HG03103 (cell line): ENCODE results near the gene TXNDC17.
"Not testable (repeated sequence)": the region's sequence is repeated elsewhere in the genome, so short reads cannot be mapped to it uniquely, and the experiment has no call there.

Experiments used
- ATAC-seq: cut with Tn5 transposase; IDR thresholded peaks from one replicate; pipeline ENCODE4 v1.9.1; 2021; ENCODE audit warnings: low read depth; ENCODE audit not compliant: unreplicated experiment

TXNDC17 gene

GRCh38 chr17:6660101-6660500 lies 19.2 kb downstream of the TXNDC17 start:
- no peak for ATAC-seq

- ATAC-seq = peak; percentile 63
Observed at GRCh38 chr17:6660805-6661463, 20.1 kb downstream of the TXNDC17 start.

DNA sequence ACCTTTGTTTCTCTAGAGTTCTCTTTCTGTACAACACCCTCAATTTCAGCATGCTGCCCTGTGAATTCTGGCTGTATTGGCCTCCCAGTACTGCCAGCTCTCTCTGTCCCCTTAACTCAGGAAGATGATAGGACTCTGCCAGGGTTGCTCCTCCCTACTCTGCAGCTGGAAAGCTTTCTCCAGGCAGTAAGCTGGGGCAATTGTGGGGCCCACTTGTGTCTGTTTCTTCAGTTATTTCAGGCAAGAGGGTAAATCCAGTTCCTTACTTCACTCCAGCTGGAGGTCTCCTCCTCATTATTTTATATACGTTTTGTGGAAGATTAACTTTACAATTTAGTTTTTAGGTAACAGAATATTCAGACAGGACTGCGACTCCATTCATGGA lies 20.6 kb downstream of the TXNDC17 start:
- no peak for ATAC-seq

DNA sequence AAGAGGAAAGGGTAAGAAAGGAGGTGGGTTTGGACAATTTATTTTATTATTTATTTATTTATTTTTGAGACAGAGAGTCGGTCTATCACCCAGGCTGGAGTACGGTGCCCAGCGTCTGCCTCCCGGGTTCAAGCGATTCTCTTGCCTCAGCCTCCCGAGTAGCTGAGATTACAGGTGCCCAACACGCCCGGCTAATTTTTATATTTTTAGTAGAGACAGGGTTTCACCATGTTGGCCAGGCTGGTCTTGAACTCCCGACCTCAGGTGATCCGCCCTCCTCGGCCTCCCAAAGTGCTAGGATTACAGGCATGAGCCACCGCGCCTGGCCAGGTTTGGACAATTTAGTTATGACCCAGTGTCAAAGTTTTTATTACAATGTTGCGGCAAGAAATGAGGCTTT lies 22.3 kb downstream of the TXNDC17 start:
- not testable (repeated sequence) for ATAC-seq

DNA sequence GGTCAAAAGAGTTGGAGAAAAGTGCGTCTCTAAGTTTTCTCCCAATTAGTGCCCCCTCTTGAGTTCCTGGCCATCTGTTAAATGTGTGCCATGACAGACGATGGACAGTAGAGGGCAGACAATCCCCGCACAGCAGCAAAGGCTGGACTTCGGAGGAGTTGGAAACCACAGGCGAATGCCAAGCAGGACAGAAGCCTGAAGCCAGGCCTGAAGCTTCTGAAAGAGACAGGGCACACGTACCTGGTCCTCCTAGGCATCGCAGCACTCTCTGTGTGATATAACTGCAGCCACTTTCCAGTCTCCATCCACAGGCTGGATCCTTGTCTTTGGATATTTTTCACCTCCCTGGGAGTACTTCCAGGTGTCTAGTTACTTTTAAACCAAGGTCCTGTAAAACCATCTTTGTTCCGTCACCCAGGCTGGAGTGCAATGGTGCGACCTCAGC lies 25.2 kb downstream of the TXNDC17 start:
- ATAC-seq = no peak

DNA sequence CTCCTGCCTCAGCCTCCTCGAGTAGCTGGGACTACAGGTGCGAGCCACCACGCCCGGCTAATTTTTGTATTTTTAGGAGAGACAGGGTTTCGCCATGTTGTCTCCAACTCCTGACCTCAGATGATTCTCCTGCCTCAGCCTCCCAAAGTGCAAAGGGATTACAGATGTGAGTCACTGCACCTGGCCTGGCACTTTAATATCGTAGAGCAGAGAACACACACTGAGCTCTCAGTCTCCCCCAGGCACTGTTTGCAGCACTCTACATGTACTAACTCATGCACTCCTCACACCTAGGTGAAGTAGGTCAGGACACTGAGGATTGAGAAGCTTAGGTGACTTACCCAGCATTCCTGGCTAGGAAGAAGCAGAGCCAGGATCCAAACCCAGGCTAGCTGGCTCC lies 25.7 kb downstream of the TXNDC17 start:
- ATAC-seq = no peak

- no peak for ATAC-seq
Observed at GRCh38 chr17:6667516-6667915, 26.7 kb downstream of the TXNDC17 start.

DNA sequence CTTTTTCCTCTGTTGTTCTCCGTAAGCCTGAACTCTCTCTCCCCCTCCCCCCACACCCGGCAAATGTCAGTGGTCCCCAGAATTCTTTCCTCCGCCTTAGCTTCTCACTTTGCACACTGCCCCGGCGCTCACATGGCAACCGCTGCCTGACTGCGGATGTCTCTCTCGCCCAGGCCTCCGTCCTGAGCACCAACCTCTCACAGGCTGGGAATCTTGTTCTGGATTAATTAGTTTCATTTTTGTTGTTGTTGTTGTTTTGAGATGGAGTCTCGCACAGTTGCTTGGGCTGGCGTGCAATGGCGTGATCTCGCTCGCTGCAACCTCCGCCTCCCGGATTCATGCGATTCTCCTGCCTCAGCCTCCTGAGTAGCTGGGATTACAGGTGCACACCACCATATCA lies 27.4 kb downstream of the TXNDC17 start:
- ATAC-seq = no peak

- ATAC-seq = no peak
Observed at GRCh38 chr17:6668727-6669425, 28.0 kb downstream of the TXNDC17 start.

- ATAC-seq = no peak
Observed at GRCh38 chr17:6669479-6670212, 28.8 kb downstream of the TXNDC17 start.

DNA sequence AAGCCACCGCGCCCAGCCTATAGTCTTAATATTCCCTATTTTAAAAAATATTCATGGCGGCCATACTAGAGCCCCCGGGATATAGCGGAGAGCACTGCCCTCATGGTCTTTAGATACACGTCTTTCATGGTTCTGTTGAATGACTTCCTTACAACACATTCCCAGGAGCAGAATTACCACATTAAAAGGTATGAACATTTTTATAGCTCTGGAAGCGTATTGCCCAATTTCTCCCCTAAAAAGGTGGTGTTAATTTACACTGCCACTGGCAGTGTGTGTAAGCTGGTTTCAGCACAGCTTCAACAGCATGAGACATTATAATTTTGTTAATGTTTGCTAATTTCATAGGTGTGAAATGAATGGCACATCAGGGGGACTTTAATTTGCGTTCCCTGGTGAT lies 29.7 kb downstream of the TXNDC17 start:
- ATAC-seq = no peak

GRCh38 chr17:6670999-6671398 lies 30.1 kb downstream of the TXNDC17 start:
- ATAC-seq = no peak

DNA sequence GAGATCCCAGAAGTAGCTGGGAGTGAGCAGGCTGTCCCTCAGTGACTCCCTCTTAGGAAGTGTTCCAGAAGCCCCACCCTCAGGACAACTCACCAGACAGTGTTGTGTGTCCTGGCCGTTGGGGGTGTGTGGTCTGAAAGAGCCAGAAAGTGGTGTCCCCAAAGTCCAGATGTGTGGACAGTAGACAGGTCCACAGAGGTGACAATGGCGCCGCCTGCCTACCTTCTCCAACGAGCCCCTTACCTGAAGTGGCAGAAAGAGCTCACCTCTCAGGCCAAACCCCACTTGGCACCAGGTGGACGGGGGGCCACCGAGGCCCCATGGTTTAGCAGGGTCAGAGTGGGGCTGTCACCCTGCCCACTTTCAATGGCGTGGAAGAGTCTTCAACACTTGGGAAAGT lies 30.6 kb downstream of the TXNDC17 start:
- ATAC-seq = no peak

GRCh38 chr17:6674586-6674985 lies 33.7 kb downstream of the TXNDC17 start:
- no peak for ATAC-seq

- ATAC-seq = no peak
Observed at GRCh38 chr17:6675201-6675825, 34.5 kb downstream of the TXNDC17 start.

DNA sequence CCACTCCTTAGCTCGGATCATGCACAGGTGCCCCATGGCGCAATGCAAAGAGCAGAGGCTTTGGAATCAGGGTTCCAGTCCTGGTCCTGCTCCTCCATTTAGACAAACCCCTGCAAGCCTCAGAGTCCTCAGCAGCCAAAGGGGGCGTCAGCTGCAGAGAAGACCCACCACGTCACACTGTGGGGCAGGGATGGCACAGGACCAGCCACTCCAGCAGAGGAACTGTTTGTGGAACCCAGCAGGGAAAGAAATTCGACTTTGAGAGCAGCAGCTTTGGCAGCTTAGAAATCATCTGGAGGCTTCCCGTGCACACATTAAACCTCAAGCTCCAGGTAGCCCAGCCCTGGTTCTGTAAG lies 35.9 kb downstream of the TXNDC17 start:
- ATAC-seq = no peak

DNA sequence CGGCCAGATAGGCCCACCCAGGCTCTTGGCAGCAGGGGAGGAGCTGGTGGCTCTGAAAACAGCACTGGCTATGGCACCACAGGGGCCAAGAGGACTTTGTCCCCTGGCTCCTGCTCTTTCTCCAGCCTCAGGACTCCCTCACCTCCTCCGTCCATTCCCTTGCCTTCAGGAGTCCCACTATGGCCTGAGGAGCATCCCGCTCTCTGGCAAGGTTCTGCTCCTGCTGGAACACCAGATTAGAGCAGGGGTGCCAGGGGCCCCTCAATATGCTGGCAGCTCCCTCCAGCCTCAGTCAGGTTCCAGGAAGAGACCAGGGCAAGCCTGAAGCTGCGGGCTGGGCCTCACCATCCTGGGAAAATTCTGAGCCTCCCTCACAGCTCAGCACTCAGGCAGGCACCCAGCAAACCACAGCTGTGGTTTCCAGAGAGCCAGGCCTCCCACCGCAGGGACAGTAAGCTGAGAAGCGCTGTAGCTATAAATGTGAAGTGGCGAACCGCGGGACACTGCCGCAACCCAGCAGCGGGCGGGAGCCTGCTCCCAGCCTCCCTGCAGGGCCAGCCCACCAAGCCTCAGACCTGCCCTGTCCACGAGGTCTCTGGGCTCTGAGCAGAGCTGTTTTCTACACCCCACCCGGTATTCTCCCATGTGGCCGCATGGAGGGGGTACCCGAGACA lies 36.4 kb downstream of the TXNDC17 start:
- ATAC-seq = no peak

GRCh38 chr17:6677946-6678345 lies 37.1 kb downstream of the TXNDC17 start:
- no peak for ATAC-seq

DNA sequence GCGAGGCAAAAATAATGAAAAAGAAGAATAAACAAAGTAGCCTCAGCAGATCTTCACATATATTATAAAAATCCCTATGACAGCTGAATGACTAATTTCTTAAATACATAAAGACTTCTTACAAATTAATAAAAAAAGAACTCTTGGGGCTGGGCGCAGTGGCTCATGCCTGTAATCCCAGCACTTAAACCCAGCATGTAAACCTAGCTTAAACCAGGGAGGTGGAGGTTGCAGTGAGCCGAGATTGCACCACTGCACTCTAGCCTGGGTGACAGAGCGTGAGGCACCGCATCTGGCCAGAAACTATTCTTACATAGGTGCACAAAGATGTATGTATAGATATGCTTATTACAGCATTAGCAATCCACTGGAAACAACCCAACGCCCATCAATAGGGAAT lies 38.4 kb downstream of the TXNDC17 start:
- ATAC-seq = no peak

DNA sequence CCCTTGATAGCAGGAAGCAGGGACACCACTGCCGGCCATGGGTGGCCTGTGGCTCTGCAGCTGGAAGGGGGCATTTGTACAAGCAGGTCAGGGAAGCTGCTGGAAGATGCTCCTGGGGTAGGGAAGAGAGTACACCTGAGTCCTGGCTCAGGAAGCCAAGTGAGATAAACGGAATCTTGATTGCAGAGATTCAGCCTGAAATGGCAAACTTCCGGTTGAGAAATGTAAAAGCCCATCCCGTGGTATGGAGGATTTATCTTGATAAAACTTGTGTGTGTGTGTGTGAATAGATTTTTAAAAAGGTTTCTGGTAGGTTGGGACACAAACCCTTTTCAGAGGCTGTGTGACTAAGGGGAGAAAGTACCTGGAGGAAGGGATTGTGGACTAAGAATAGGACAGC lies 40.3 kb downstream of the TXNDC17 start:
- ATAC-seq = no peak

GRCh38 chr17:6681671-6682070 lies 40.8 kb downstream of the TXNDC17 start:
- ATAC-seq = no peak
